Karpas-422 (cell line): ENCODE results near the gene TPSB2. TPM values are rescaled to one million over a fixed set of nuclear protein-coding genes. Genes with fewer than 3 reads are reported as not detected.

ENCODE experiments used
- DNase-seq: peaks from one replicate; pipeline ENCODE4 v3.0.0-alpha.2; 2015
- H2AFZ ChIP-seq: fragments of 200-600 bp; sonication (generic); 2 replicates; pipeline ENCODE4 v1.6.1; 2014; ENCODE audit warnings: antibody characterized with exemption, low read length, mixed read lengths
- H3K27ac ChIP-seq: fragments of 200-600 bp; sonication (generic); 2 replicates; pipeline ENCODE4 v1.5.1; 2014; ENCODE audit warnings: mild to moderate bottlenecking, low read length, moderate library complexity
- H3K27me3 ChIP-seq: fragments of 200-600 bp; sonication (generic); 2 replicates; pipeline ENCODE4 v1.6.1; 2014; ENCODE audit warnings: low read length, mixed read lengths
- H3K36me3 ChIP-seq: fragments of 200-600 bp; sonication (generic); 2 replicates; pipeline ENCODE4 v1.6.1; 2014; ENCODE audit warnings: low read length, mixed read lengths; ENCODE audit not compliant: insufficient read depth
- H3K4me1 ChIP-seq: fragments of 200-600 bp; sonication (generic); 2 replicates; pipeline ENCODE4 v1.6.1; 2014; ENCODE audit warnings: mild to moderate bottlenecking, low read length, mixed read lengths
- H3K4me2 ChIP-seq: fragments of 200-600 bp; sonication (generic); 2 replicates; pipeline ENCODE4 v1.6.1; 2014; ENCODE audit warnings: low read length, low read depth, mild to moderate bottlenecking; ENCODE audit not compliant: poor library complexity, severe bottlenecking
- H3K4me3 ChIP-seq: fragments of 200-600 bp; sonication (generic); 2 replicates; pipeline ENCODE4 v1.5.1; 2014; ENCODE audit warnings: mild to moderate bottlenecking, antibody characterized with exemption, low read length, mixed read lengths
- H3K79me2 ChIP-seq: fragments of 200-600 bp; sonication (generic); 2 replicates; pipeline ENCODE4 v1.6.1; 2014; ENCODE audit warnings: mild to moderate bottlenecking, low read length, mixed read lengths
- H3K9ac ChIP-seq: fragments of 200-600 bp; sonication (generic); 2 replicates; pipeline ENCODE4 v1.6.0; 2014; ENCODE audit warnings: low read length
- H3K9me2 ChIP-seq: fragments of 200-600 bp; sonication (generic), shearing (Covaris generic); replicated peaks from 2 replicates; pipeline ENCODE4 v1.6.0; 2014; ENCODE audit warnings: mild to moderate bottlenecking, low read length, moderate library complexity; ENCODE audit not compliant: insufficient read depth
- H3K9me3 ChIP-seq: fragments of 300-700, 200-600 bp; sonication (generic); 2 replicates; pipeline ENCODE4 v1.6.1; 2014; ENCODE audit warnings: low read length, mixed read lengths
- H4K20me1 ChIP-seq: fragments of 200-600 bp; sonication (generic); 2 replicates; pipeline ENCODE4 v1.6.1; 2014; ENCODE audit warnings: mild to moderate bottlenecking, antibody characterized with exemption, low read length, low read depth; ENCODE audit not compliant: insufficient read depth
- total RNA-seq: library from RNA; depleted of rRNA; stranded (reverse); fragments of >200 nt; shearing (Covaris generic); gene quantifications from 2 replicates; pipeline ENCODE4 v1.2.3, GENCODE V29; 2014; ENCODE audit warnings: low replicate concordance

The TPSB2 gene
- total RNA-seq, 1 experiment from 2014 or later, result not detected

DNA sequence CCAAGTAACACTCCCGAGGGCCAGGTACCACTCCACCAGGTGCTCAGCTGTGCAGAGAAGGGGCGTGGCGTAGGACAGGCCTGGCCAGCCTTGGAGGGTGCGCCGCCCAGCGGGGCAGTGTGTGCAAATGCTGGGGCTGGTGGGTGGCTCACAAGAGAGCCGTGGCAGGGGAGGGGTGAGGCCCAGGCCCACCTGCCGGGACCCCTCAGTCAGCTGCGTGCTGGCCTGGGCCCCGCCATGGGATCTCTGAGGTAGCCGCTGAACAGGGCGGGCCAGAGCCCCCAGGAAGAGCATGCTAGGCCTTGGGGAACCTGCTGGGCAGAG, 13.7 kb downstream of the TPSB2 start:
- Histone ChIP-seq H3K27ac (no peak overlapping the region), H3K36me3 (no peaks in the 10 kb centered on the region), H3K4me2 (no peak overlapping the region), H2AFZ (no peak overlapping the region), H3K9ac (no peak overlapping the region), H3K9me2 (no peaks in the 10 kb centered on the region), H4K20me1 (no peaks in the 10 kb centered on the region; the same call in 1 of the 2 replicates), H3K4me1 (no peaks in the 10 kb centered on the region), H3K27me3 (no peaks in the 10 kb centered on the region), H3K9me3 (no peaks in the 10 kb centered on the region), H3K79me2 (no peaks in the 10 kb centered on the region), H3K4me3 (no peak overlapping the region)
- no peak for DNase-seq

DNA sequence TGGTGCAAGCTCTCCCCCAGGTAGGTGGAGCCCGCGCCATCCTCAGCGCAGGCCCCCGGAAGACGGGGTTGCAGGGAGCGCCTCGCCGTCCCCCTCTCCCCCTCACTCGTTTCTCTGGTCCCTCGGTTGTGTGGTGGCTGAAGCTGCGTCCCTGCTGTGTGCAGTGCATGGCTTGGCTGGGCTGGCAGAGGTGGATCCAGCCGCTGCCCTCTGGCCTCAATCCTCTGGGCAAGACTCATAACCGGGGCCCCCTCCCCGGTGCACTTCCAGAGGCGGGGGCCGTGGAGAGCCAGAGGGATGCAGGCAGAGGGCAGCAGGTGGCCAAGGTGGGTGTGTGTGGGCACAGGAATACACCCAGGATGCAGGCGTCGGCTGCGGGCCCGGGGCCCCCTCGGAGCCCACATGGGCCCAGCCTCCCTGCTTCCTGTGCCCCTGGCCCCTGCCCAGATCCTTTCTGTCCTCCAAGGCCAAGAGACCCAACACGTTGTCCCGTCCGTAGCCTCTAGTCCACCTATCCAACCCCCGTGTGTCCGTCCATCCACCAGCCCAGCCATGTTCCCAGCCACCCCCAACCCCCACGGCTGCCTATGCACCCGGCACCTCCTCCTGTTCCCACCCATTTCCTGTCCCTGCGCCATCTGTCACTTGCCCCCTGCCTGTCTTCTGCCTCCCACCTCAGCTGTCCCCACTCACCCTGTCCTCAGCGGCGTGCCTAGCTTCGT, 14.2 kb downstream of the TPSB2 start:
- H3K9me3 ChIP-seq, result no peaks in the 10 kb centered on the region
- no peaks in the 10 kb centered on the region; the same call in 1 of the 2 replicates for H4K20me1 ChIP-seq
- H3K4me1 ChIP-seq, result no peaks in the 10 kb centered on the region
- no peak overlapping the region for H3K4me3 ChIP-seq
- no peaks in the 10 kb centered on the region for H3K36me3 ChIP-seq
- no peaks in the 10 kb centered on the region for H3K27me3 ChIP-seq
- H3K27ac ChIP-seq, result no peak overlapping the region
- no peak overlapping the region for H3K9ac ChIP-seq
- no peaks in the 10 kb centered on the region for H3K9me2 ChIP-seq
- DNase-seq, result no peak
- no peak overlapping the region for H3K4me2 ChIP-seq
- no peaks in the 10 kb centered on the region for H3K79me2 ChIP-seq
- no peak overlapping the region for H2AFZ ChIP-seq

DNA sequence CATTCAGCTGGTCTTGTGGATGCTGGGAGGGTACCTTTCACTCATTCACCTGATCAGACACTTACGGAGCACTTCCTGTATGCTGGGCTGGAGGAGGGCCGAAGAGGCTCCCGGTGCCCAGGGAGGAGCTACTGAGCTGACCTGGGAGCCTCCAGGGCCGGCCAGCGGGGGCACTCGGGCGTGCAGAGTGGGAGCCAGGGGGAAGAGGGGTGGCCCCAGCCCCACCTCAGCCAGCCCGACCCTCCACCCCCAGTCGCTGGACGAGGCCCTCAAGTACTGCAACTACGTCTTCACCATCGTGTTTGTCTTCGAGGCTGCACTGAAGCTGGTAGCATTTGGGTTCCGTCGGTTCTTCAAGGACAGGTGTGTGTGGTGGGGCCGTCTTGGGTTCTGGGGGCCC, 15.3 kb downstream of the TPSB2 start:
- Histone ChIP-seq H3K4me3 (no peak overlapping the region), H3K79me2 (no peaks in the 10 kb centered on the region), H3K9ac (no peak overlapping the region), H3K4me2 (no peak overlapping the region), H3K9me2 (no peaks in the 10 kb centered on the region), H4K20me1 (no peaks in the 10 kb centered on the region; the same call in 1 of the 2 replicates), H3K36me3 (no peaks in the 10 kb centered on the region), H3K9me3 (no peaks in the 10 kb centered on the region), H3K27me3 (no peaks in the 10 kb centered on the region), H3K4me1 (no peaks in the 10 kb centered on the region), H3K27ac (no peak overlapping the region), H2AFZ (no peak overlapping the region)
- no peak for DNase-seq

DNA sequence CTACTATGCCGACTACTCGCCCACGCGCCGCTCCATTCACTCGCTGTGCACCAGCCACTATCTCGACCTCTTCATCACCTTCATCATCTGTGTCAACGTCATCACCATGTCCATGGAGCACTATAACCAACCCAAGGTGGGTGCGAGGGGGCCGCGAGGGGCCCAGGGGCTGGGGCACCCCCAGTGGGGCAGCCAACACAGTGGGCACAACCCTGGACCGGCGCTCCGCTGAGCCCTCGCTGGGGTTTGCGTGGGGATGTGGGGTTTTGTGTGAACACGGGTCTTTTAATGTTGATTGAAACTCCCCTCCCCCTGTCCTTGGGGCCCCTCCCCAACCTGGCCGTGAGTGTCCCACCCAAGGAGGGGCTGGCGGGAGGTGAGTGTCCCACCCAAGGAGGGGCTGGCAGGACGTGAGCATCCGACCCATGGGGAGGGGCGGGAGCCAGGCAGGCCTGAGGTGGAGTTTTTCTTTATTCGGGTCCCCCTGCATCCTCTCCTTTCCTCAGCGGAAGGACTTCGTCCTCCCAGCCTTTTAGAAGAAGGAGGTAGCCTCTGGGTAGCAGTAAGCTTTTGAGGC, 16.1 kb downstream of the TPSB2 start:
- no peak for DNase-seq
- Histone ChIP-seq H3K4me2 (no peak overlapping the region), H3K9me3 (no peaks in the 10 kb centered on the region), H3K4me3 (no peak overlapping the region), H3K36me3 (no peaks in the 10 kb centered on the region), H2AFZ (no peak overlapping the region), H4K20me1 (no peaks in the 10 kb centered on the region; the same call in 1 of the 2 replicates), H3K9me2 (no peaks in the 10 kb centered on the region), H3K79me2 (no peaks in the 10 kb centered on the region), H3K27ac (no peak overlapping the region), H3K9ac (no peak overlapping the region), H3K4me1 (no peaks in the 10 kb centered on the region), H3K27me3 (no peaks in the 10 kb centered on the region)

DNA sequence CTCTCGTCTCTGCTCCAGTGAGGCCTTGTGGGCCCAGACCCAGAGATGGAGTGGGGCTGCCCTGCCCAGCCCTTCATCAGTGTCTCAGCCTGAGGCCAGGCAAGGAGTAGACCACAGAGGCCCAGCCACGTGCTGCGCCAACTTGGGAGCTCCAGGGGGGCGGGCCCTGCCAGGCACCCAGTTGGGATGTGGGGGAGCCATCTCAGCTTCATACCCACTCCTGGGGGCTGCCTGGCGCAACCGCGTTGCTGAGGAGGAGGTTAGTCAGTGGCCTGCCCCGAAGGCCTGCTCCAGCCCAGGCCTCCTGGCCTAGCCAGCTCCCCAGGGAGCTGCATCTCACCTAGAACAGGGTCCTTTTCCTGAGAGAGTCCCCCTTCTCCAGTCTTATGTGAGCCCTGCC, 16.8 kb downstream of the TPSB2 start:
- H3K27me3 ChIP-seq, result no peaks in the 10 kb centered on the region
- H3K9me2 ChIP-seq, result no peaks in the 10 kb centered on the region
- H3K9me3 ChIP-seq, result no peaks in the 10 kb centered on the region
- DNase-seq, result no peak
- H4K20me1 ChIP-seq, result no peaks in the 10 kb centered on the region; the same call in 1 of the 2 replicates
- no peak overlapping the region for H3K4me2 ChIP-seq
- H3K9ac ChIP-seq, result no peak overlapping the region
- H3K27ac ChIP-seq, result no peak overlapping the region
- H3K4me1 ChIP-seq, result no peaks in the 10 kb centered on the region
- no peak overlapping the region for H2AFZ ChIP-seq
- no peak overlapping the region for H3K4me3 ChIP-seq
- H3K36me3 ChIP-seq, result no peaks in the 10 kb centered on the region
- no peaks in the 10 kb centered on the region for H3K79me2 ChIP-seq

DNA sequence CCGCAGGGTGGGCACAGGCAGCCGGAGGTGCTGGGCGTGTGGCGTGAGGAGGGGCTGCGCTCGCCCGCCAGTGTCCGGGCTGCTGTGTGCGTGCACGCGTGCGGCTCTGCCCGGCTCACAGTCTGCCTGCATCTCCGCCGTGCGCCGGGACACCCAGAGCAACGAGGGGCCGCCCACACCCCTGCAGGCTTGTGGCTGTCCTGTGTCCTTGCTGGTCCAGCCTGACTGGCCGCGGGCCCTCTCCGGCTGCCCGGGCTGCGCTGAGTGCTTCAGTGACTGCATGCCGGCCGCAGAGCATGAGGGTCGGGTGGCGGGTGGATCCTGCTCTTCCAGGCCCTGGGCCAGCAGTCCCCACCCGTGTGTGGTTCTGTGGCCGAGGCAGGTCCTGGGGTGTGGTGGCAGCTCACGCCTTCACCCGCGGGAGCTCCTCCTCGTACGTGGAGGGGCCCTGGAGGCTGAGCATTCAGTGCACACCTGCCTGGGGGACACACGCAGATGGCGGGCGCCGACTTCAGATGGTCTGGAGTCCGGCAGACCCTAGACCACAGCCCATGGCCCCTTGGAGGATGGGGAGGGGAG, 17.3 kb downstream of the TPSB2 start:
- Histone ChIP-seq H3K4me1 (no peaks in the 10 kb centered on the region), H3K27me3 (no peaks in the 10 kb centered on the region), H3K9me2 (no peaks in the 10 kb centered on the region), H3K36me3 (no peaks in the 10 kb centered on the region), H4K20me1 (no peaks in the 10 kb centered on the region; the same call in 1 of the 2 replicates), H3K4me2 (no peak overlapping the region), H3K9ac (no peak overlapping the region), H3K4me3 (no peak overlapping the region), H3K9me3 (no peaks in the 10 kb centered on the region), H2AFZ (no peak overlapping the region), H3K79me2 (no peaks in the 10 kb centered on the region), H3K27ac (no peak overlapping the region)
- no peak for DNase-seq

DNA sequence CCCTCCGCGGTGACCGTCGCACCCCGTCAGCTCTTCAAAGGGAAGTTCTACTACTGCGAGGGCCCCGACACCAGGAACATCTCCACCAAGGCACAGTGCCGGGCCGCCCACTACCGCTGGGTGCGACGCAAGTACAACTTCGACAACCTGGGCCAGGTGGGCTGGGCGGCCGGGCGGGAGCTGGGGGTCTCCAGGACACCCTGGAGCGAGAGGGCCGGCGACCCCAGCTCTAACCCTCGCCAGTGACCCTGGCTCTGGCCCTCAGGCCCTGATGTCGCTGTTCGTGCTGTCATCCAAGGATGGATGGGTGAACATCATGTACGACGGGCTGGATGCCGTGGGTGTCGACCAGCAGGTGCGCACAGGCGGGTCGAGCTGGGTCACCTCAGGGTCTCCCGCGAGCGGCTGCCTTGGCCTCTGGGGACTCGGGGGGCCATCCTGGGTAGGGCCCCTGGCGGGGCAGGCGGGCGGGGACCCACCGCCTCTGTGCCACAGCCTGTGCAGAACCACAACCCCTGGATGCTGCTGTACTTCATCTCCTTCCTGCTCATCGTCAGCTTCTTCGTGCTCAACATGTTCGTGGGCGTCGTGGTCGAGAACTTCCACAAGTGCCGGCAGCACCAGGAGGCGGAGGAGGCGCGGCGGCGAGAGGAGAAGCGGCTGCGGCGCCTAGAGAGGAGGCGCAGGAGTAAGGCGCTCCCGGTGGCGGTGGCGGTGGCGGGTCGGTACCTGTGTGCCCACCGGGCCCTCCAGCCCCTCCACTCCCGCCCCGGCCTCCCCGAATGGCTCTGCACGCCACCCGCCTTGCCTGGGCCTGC, 18.3 kb downstream of the TPSB2 start:
- Histone ChIP-seq H3K4me1 (no peaks in the 10 kb centered on the region), H4K20me1 (no peaks in the 10 kb centered on the region; the same call in 1 of the 2 replicates), H3K36me3 (no peaks in the 10 kb centered on the region), H3K27ac (no peak overlapping the region), H3K79me2 (no peaks in the 10 kb centered on the region), H3K9me2 (no peaks in the 10 kb centered on the region), H3K4me2 (no peak overlapping the region), H2AFZ (no peak overlapping the region), H3K4me3 (no peak overlapping the region), H3K27me3 (no peaks in the 10 kb centered on the region), H3K9me3 (no peaks in the 10 kb centered on the region), H3K9ac (no peak overlapping the region)
- DNase-seq, result no peak

DNA sequence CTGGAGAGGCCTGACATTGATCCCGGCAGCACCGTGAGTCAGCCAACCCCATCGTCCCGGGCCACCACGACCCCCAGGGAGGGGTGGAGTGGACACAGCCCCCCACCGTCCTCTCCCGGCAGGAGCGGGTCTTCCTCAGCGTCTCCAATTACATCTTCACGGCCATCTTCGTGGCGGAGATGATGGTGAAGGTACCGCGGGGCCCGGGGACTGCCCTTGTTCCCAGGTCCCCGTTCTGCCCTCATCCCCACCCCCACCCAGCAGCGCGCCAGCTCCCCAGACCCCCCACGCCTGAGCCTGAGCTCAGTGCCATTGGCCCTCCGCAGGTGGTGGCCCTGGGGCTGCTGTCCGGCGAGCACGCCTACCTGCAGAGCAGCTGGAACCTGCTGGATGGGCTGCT, 19.5 kb downstream of the TPSB2 start:
- DNase-seq, result no peak
- no peak overlapping the region for H3K9ac ChIP-seq
- H3K9me3 ChIP-seq, result no peaks in the 10 kb centered on the region
- H4K20me1 ChIP-seq, result no peaks in the 10 kb centered on the region; the same call in 1 of the 2 replicates
- H3K36me3 ChIP-seq, result no peaks in the 10 kb centered on the region
- no peaks in the 10 kb centered on the region for H3K4me1 ChIP-seq
- no peak overlapping the region for H3K4me3 ChIP-seq
- H3K27me3 ChIP-seq, result no peaks in the 10 kb centered on the region
- no peak overlapping the region for H3K27ac ChIP-seq
- H3K4me2 ChIP-seq, result no peak overlapping the region
- H3K9me2 ChIP-seq, result no peaks in the 10 kb centered on the region
- H2AFZ ChIP-seq, result no peak overlapping the region
- H3K79me2 ChIP-seq, result no peaks in the 10 kb centered on the region
